Mucosa of descending colon (tissue), 3 donors: ENCODE measurements around the gene PAFAH1B1. TPM values are rescaled to one million over a fixed set of nuclear protein-coding genes. Genes with fewer than 3 reads are reported as not detected.

Experiments used
- ATAC-seq: fragments of 200-7000 bp; cut with Tn5 transposase; one replicate; pipeline ENCODE4 v1.9.1; 2020; ENCODE audit warnings: mild to moderate bottlenecking, moderate library complexity
- DNase-seq, 3 donors: peaks; one replicate each; pipeline ENCODE4 v3.0.0-alpha.2; 2020
- H3K36me3 ChIP-seq: fragments of 200-600 bp; one replicate; pipeline ENCODE4 v1.8.0; 2021; ENCODE audit warnings: low read depth, mild to moderate bottlenecking
- H3K4me1 ChIP-seq: fragments of 200-600 bp; one replicate; pipeline ENCODE4 v1.8.0; 2021; ENCODE audit warnings: low read depth, mild to moderate bottlenecking
- H3K4me3 ChIP-seq: fragments of 200-600 bp; one replicate; pipeline ENCODE4 v1.8.0; 2021; ENCODE audit warnings: mild to moderate bottlenecking
- H3K9me3 ChIP-seq: fragments of 200-600 bp; one replicate; pipeline ENCODE4 v1.8.0; 2021; ENCODE audit warnings: mild to moderate bottlenecking
- intact Hi-C, 2 donors: fragments of 100-400 bp; cut with DNase I in 1 of 2; cut with micrococcal nuclease in 1 of 2; formaldehyde crosslinking; loops; one replicate each; pipeline versions ENCODE4 v1.11.0 to v1.11.1; 2022; cut with DNase I, micrococcal nuclease
- total RNA-seq, 3 donors: library from RNA; stranded (reverse); fragmentation: NEBNext Ultra II Directional in 2 of 3; extraction: Animal tissue kit (Norgen Biotek cat#: 25700) in 2 of 3; gene quantifications; one replicate each; pipeline versions ENCODE4 v1.2.1 to v1.2.4, GENCODE V29; 2021 to 2023
- TF ChIP-seq, protein P1 (sequence below): fragments of 200-600 bp; IDR thresholded peaks from one replicate; pipeline ENCODE4 v1.8.0; 2022; ENCODE audit warnings: antibody characterized with exemption, mild to moderate bottlenecking
- donor health status: DM: no; HTN: no; CAD: no; lungs with moderate emphysema.
- donor health status: DM: no; HTN: no; CAD: no.
- donor health status: DM: no; HTN: yes; CAD: no.

Gene PAFAH1B1
- total RNA-seq, 3 donors from 2014 or later: 108 to 142 (median 112) TPM

DNA sequence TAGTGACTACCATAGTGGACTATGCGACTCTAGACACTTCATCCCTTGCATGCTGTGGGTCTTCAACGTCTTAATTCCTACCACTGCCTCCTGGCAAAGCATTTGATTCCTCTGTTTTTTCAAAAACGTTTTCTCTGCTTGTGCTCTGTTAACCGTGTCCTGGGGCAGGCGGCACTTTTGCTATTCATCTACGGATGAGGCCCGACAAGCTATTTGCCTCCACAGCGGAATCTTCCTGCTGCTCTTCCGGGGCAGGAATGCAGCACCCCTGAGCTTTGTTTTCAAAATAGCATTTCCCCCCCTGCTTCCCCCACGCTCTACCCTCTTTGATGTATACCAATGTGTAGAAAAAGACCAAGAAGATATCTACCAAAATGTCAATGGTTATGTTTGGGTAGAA, 42.0 kb upstream of the PAFAH1B1 start:
- Histone ChIP-seq H3K9me3 (no peaks in the 10 kb centered on the region), H3K4me3 (no peak overlapping the region), H3K4me1 (no peaks in the 10 kb centered on the region), H3K36me3 (no peaks in the 10 kb centered on the region)
- no peak for DNase-seq
- intact Hi-C loops: no loop called here
- no peak for ATAC-seq
- TF ChIP-seq, protein P1, sequence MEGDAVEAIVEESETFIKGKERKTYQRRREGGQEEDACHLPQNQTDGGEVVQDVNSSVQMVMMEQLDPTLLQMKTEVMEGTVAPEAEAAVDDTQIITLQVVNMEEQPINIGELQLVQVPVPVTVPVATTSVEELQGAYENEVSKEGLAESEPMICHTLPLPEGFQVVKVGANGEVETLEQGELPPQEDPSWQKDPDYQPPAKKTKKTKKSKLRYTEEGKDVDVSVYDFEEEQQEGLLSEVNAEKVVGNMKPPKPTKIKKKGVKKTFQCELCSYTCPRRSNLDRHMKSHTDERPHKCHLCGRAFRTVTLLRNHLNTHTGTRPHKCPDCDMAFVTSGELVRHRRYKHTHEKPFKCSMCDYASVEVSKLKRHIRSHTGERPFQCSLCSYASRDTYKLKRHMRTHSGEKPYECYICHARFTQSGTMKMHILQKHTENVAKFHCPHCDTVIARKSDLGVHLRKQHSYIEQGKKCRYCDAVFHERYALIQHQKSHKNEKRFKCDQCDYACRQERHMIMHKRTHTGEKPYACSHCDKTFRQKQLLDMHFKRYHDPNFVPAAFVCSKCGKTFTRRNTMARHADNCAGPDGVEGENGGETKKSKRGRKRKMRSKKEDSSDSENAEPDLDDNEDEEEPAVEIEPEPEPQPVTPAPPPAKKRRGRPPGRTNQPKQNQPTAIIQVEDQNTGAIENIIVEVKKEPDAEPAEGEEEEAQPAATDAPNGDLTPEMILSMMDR: no peak

DNA sequence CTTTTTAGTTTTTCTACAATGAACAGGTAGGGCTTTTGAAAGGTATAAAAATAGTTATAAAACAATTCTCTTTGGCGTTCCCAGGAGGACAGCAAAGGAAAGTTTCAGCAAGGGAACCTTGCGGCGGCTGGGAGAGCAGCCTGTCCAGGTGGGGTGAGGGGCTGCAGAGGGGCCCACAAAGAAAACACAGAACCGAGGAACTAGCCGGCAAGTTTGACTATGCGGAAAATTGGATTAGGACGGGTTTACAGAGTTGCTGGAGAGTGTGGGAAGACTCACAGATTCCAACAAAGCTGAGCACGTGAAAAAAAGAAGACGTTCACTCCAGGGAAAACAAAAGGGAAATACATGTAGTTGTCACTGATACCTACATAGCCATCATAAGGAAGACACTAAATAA, 41.5 kb upstream of the PAFAH1B1 start:
- DNase-seq (no peak), ATAC-seq (no peak)

DNA sequence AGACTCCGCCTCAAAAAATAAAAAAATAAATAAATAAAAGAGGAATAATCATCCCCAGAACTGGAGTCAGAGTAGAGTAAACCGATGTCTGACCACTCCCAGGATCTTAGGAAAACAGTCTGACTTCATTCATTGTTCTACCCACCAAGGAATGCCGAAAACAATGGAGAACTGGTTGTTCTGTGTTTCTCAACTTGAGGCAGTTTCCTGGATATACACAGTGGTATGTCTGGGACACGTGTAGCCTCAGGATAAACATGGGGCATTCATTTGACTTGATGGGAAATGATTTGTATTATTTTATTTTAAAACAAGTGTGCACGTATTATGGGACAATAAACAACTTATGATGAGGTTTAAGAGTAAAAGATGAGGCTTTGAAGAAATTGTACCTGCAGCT, 32.8 kb upstream of the PAFAH1B1 start:
- no peak overlapping the region for H3K4me3 ChIP-seq
- no peak for DNase-seq
- no peaks in the 10 kb centered on the region for H3K36me3 ChIP-seq
- no peaks in the 10 kb centered on the region for H3K4me1 ChIP-seq
- no peak for ATAC-seq
- TF ChIP-seq, protein P1: no peak
- intact Hi-C loops: no loop called here
- H3K9me3 ChIP-seq: no peaks in the 10 kb centered on the region

More for the DNA sequence above, 41.5 kb upstream of the PAFAH1B1 start:
- Histone ChIP-seq H3K4me3 (no peak overlapping the region), H3K36me3 (no peaks in the 10 kb centered on the region), H3K4me1 (no peaks in the 10 kb centered on the region), H3K9me3 (no peaks in the 10 kb centered on the region)
- intact Hi-C loops: no loop called here
- TF ChIP-seq, protein P1: no peak

DNA sequence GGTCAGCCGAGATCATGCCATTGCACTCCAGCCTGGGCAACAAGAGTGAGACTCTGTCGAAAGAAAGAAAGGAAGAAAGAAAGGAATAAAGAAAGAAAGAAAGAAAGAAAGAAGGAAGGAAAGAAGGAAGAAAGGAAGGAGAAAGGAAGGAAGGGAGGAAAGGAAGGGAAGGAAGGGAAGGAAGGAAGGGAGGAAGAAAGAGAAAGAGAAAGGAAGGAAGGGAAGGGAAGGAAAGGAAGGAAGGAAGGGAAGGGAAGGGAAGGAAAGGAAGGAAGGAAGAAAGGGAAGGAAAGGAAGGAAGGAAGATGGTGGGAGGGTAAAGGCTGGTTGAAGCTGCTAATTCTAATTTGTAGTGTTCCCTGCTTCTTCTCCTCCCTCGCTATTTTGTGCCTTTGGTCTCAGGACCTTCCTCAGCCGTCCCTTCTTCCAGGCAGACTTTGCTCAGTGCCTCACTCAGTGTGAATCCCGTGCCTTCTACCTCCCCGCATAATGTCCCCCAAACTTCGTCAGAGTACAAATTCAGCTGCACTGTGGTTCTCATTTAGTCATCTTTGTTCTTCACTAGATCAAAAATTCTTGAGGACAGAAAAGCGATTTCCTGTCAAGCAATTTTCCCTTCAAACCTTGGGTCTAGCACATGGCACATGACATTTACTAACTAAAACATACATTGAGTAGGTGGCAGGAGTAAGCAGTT, 31.1 kb upstream of the PAFAH1B1 start:
- intact Hi-C loops: no loop called here
- Histone ChIP-seq H3K4me1 (no peaks in the 10 kb centered on the region), H3K9me3 (no peaks in the 10 kb centered on the region), H3K36me3 (no peaks in the 10 kb centered on the region), H3K4me3 (no peak overlapping the region)
- ATAC-seq (no peak), DNase-seq (no peak)
- TF ChIP-seq, protein P1: no peak

DNA sequence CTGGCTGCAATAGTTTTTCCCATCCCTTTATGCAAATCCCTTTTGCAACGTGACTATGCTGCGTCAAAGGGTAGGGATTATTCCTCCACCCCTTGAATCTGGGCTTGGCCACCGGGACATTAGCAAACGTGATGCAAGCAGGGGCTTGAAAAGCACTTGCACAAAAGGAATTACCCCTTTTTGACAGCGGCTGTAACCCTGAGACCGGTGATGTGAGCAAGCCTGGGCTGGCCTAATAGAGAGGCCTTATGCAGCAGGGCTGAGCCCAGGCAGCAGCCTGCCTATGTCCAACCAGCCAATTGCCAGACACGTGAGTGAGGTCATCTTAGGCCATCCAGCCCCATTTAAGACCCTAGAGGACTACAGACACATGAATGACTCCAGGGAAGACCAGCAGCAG, 30.4 kb upstream of the PAFAH1B1 start:
- TF ChIP-seq, protein P1: no peak
- intact Hi-C loops: no loop called here
- no peaks in the 10 kb centered on the region for H3K9me3 ChIP-seq
- H3K4me1 ChIP-seq: no peaks in the 10 kb centered on the region
- no peak overlapping the region for H3K4me3 ChIP-seq
- DNase-seq: no peak
- H3K36me3 ChIP-seq: no peaks in the 10 kb centered on the region
- no peak for ATAC-seq

DNA sequence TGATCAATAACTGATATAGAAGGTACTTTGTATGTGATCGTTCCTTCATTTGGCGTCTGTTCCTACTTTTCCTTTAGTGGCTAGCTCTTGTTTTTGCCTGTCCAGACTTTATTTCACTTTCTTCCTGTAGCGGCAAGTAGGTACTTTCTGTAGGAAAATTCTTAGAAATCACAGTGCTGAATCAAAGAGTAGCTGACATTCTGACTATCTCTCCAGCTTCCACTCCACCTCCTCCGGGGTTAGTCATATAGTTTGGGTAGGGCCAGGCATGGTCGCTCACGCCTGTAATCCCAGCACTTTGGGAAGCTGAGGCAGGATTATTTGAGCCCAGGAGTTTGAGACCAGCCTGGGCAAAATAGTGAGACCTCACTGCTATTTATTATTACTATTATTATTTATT, 29.9 kb upstream of the PAFAH1B1 start:
- Histone ChIP-seq H3K4me3 (no peak overlapping the region), H3K9me3 (no peaks in the 10 kb centered on the region), H3K4me1 (no peaks in the 10 kb centered on the region), H3K36me3 (no peaks in the 10 kb centered on the region)
- intact Hi-C loops: no loop called here
- ATAC-seq (no peak), DNase-seq (no peak)
- TF ChIP-seq, protein P1: no peak
